HG03108 (cell line): ENCODE data around the gene GRK5.
A peak's percentile ranks its signal among the peaks of the same experiment; 100 is the strongest.

ENCODE experiments used
- ATAC-seq: cut with Tn5 transposase; IDR thresholded peaks from one replicate; pipeline ENCODE4 v1.9.1; 2021; ENCODE audit warnings: moderate library complexity; ENCODE audit not compliant: unreplicated experiment

GRK5 gene

DNA sequence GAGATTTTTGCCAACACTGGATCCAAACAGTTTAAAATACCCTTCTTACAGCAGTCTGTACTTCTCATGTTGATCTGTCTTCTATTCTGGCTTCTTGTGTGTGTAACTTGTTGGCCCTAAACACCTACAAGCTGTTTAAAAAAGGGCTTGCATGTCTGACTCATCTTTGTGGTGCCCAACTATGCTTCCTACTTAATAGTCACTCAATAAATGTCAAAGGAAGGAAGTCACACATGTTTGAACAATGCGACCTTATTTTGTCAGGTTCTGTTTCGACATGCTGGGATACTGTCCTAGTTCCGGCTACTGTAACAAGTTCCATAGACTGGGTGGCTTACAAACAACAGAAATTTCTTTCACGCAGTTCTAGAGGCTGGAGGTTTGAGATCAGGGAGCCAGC is 9.4 kb upstream of the GRK5 start:
- no peak for ATAC-seq

DNA sequence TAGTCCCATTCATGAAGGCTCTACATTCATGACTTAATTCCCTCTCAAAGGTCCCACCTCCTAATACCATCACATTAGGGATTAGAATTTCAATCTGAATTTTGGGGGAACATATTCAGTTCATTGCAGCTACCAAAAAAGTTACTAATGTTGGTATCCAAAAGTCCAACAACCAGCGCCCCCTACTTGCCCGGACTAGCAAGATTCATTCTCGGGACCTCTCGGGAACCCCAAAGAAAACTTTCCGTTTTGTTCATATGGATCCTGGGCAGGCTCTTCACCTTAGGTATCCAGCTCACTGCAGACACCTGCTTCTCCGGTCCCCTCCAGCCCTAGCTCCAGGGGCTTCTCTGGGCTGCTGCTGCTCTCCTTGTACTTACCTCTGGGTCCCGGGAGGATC is 8.9 kb upstream of the GRK5 start:
- no peak for ATAC-seq

DNA sequence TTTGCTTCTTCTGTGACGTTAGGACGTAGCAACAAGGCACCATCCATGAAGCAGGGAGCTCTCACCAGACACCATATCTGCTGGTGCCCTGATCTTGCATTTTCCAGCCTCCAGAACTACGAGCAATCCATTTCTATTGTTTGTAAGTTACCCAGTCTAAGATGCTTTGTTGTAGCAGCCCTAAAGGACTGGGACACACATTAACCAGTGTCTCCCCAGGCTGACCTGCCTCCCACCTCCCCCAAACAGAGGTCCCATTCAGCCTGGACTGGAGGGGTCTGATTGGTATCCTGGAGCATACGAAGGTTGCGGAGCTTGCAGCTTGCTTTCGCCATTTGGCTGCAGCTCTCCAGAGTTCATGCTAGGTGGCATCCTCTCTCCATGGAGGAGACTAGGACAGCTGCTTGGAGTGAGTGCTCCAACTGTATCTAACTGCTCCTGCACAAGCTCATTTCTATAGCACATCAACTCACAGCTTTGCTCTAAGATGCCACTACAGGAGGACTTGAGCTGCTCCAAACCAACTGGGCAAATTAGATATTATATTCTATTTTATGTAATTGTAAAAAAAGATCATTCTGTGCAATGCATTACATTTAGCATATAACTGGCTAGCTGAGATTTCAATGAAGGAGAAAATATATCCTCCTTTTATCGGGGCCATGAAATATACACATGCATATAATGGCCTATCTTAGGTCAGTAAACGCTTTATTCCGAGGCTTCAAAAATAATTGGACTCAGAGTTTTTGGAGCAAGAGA is 8.0 kb upstream of the GRK5 start:
- ATAC-seq: no peak

DNA sequence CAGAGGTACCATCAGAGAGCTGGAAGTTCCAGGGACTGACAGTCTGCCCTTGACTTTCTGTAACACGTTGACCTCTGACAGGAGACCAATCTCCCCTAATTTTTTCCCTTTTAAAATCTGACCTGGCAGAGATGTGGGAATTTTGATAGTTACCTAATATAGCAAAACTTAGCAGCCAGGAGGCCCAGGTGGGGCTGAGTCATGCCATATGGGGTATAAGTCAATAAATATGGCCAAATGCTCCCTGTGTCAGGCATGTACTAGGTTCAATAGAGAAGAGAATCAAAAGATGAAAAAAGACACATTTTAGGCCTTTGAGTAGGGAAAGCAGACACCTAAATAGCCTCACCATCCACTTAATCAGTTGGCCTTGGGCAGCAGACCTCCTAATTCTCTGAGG is 6.1 kb upstream of the GRK5 start:
- no peak for ATAC-seq

DNA sequence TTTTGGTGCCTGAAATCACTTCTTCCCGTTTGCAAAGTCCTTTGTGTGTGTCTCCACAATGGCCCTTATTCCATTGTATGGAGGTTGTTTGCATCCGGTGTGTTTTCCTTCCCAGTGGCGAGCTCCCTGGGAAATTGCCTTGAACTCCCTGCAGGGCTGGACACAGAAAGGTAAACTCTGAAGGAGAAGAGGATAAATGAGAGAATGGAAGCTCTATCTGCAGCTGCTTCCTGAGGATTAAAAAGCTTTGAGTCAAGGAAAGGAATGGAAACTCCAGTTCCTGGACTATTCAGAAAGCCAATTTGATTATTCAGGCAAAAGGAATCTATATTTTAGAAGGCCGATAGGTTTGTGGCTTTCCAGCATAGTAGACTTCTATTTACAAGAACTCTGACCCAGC is 4.4 kb upstream of the GRK5 start:
- ATAC-seq: no peak

DNA sequence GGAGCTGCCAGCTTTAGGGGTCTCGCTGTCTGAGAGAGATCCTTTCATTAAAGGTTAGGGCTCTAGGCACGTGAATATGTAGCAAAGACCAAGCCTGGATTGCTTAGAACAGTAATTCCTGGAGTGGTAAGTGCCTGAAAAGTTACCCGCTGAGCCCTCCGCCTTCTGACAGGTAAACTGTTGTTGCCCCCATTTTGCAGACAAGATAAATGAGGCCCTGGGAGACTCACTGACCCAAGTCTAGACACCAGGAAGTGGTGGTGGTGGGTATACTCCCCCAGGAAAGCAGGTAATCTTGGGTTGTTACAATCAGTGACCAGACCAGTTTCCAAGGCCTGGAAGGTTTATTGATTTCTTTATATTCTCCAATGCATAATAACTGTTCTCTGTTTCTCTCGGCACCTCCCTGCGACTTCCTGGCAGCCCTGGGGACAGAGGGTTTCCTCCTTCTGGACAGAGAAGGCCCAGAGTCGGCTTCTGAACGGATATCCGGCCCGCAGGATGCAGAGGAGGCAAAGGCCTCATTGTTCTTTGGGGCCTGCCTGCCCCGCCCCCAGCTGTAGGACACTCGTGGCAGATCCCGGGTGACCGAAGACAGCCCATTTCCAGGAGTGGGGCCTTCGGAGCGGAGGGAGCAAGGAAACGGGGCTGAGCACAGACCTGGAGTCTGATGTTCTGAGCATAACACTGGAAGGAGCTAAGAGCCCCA is 1.3 kb upstream of the GRK5 start:
- no peak for ATAC-seq

DNA sequence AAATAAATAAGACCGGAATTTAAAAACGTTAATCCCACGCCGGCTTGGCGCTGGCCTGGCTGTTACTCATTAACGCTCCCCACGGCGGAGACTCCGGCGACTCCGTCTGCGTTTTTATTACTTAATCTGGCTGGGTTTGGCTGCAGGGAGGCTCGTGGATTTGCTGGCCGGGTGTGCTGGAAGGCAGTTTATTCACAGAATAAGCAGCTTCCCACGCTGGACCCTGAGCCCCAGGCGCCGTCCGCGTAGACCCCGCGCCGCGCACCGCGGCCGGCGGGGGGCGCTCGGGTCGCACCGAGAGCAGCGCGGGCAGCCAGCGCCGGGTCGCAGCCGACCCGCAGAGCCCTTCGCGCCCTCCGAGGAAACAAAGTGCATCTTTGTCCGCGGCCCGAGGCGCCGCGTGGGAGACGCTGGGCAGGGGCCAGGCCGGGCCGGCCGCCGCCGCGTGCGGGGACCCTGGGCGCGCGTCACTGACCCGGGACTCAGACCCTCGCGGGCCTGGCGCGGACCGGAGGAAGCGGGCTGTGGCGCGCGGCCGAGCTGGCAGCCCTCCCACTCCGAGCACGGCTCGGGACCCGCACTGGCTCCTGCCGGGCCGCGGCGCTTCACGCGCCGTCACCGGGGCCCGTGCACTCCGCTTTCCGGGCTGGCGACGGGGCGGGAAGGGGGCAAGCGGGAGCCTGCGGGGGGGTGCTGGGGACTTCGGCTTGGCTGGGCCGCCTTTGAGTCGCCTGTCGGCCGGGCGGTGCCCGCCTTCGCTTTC is 587 bp upstream of the GRK5 start:
- peak; percentile 43 for ATAC-seq

DNA sequence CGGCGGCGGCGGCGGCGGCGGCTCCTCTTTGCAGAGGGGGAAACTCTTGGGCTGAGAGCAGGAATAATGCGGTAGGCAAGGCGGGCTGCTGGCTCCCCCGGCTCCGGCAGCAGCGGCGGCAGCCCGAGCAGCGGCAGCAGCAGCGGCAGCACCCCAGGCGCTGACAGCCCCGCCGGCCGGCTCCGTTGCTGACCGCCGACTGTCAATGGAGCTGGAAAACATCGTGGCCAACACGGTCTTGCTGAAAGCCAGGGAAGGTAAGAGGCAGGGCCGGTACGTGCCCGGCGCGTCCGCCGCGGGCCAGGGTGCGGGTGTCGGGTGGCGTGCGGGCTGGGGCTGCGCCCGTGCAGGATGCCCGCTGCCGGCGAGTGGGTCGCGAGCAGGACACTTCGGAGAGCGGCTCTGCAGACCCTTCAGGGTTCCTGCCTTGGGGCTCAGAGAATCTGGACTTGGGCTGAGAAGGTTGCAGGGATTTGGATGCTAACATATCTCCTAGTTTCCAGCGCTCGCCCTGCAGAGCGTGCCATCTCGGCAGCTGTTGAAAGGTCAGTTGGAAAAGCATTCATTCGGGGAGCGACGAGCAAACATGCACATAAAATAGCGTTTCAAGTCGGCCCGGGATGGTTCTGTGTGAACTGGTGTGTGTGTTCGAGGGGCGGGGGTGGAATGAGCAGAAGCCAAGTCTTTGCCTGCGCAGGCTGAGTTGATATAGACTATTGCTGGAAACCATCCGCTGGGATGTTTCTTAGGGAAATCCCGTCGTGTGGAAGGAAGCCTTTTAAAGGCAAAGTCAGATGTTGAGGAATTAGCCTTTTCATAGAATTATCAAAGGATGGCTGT is 562 bp downstream of the GRK5 start:
- ATAC-seq: peak; percentile 4

DNA sequence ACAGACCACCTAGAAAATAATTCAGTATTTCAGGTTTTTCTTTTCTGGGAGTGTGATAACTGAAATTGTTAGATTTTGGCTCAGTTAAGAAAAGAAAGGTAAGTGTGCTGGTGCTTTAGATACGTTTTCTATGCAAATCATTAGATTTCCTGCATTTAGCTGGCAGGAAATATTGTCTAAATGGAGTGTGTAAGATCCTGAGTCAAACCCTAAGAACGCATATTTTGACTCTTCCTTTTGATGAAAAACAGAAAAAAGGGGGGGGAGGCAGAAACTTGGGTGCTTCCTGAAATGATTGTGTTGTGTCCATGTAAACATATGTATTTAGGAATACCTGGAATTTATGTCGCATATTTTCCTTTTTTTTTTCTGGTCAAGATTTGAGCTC is 1.2 kb downstream of the GRK5 start:
- ATAC-seq: no peak

DNA sequence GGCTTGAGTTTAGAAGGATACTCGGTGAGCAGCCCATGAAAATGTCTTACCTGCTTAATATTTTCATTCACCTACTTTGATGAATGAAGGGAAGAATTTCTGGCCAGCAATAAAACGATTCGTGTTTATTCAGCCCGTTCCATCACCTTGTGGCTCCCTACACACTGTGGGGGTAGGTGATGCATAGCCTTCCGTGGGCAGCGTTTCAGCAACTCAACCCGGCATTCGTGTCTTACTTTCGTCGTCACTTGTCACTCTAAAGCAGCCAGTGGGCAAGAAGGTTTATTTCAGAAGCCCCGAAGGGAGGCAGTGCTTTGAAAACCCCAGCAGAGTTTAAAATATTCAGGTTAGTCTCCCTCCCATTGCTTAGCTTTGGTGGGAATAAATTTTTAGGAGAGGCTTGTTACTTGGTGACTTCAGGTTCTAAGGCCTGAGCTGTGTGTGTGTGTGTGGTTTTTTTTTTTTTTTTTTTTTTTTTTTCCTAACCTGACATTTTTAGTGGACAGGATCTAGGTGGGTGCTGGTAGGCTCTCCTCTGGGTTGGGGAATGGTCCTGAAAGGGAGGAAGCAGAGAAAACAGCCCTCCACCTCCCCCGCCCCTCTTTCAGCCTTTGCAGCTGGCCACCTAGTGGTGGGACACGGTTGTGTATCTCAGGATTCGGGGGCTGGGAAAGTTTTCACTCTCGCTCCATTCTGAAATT is 1.8 kb downstream of the GRK5 start:
- no peak for ATAC-seq

DNA sequence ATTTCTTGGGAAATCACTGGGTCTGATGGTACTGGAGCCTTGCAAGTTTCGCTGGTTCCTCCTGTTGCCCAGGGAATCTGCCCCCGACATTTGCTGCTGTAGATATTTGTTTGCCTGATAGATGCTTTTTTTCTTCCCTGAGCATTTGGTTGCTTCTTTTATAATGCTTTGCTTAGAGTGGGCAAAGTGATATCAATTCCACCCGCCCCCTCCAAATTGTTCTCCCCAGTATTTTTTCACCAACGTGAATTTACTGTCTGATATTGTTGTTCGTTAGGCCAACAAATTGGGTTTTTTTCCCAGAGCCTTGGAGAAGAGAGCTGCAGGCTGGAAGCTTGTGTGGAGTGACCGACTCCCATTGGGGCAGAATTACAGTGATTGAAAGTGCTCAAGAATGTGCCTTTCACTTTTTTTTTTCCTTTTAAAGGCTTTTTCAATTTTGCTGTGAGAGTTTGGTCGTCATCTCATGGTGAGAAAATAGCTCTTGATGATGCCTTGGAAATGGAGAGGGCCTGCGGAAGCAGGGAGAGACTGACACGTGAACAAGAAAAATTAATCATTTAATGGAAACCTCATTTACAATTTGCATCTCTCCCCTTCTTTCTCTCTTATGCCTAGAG is 2.5 kb downstream of the GRK5 start:
- ATAC-seq: no peak

DNA sequence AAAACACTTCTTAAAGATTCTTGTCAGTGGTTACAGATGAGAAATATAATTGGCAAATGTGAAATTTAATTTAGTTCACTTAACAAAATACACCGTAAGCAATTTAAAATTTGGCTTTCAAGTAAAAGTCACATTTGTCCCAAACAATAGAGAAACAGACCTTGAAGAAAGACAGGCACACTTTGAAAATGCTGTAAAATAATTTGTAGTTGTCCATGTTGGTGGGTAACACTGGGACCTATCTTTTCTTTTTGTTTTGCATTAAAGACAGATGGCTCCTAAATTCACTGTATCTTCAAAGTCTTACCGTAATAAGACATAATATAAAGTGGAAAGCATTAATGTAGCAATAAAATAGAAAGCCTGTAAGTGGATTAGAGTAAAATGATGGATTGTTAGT is 3.3 kb downstream of the GRK5 start:
- no peak for ATAC-seq

DNA sequence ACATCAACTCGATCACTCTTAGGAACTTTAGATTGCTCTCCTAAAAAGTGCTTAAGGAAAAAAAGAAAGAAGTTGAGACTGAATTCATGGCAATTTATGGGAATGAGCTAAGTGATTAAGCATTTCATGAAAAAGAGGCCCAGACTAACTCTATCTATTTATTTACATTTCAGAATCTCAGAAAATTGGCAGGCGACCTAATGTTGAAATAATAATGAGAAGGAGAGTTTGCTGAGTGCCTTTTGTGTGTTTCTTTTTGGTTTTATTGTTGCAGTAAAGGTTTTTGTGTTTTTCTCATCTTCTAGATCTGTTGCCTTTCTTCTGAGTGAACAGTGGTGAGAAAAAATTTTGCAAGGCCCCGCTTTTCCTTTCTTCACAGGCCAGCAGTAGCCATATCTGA is 3.8 kb downstream of the GRK5 start:
- ATAC-seq: no peak

DNA sequence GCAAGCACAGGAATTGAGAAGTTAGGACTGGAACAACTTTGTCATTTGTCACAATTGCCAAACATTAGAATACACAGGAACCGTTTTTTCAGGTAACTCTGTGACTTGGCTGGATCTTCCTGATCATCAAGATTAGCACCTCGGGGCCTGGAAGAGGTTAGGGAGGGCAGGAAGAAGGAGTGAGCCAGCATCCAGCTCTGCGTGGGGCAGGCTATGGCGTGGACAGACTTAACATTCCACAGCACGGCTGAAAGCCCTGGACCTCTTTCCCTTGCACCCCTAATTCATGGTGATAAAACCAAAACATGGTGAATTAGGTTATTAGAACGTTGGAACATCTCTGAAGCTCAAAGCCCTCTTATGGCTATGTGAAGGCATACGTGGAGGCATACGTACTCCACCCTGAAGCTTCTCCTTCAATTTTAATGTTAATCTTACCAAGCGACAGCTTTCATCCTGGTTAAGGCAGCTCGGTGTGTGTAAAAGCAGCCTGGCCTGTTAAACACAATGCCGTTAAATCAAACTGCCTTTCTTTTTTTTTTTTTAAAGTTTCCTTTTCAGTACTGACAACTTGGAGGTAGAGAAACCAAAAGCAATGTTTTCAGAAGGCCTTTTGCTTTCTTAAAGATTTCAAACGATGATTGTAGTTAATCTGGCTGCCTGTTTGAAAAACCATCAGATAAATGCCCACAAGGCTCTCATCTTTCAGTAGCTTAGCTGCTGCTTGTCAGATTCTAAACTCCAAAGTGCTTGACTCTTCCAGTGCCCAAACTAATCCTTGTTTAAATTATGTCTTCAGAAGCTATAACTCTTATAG is 4.5 kb downstream of the GRK5 start:
- no peak for ATAC-seq

DNA sequence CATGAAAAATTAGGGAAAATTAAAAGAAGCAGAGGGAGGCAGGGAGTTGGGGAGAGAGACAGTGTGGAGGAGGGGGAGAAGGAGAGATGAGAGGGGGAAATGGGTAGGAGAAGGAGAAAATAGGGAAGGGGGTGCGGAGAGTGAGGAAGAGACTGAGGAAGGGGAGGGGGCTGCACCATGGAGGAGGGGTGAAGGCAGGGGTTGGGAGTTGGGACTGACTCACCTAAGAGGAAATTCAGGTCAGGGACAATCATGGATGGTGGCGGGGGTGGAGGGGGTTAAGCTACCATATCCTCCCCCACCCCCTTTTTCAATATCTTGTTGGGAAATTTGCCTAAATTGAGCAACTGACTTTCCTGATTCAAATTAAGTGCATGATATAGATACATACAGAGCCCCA is 8.0 kb downstream of the GRK5 start:
- no peak for ATAC-seq

DNA sequence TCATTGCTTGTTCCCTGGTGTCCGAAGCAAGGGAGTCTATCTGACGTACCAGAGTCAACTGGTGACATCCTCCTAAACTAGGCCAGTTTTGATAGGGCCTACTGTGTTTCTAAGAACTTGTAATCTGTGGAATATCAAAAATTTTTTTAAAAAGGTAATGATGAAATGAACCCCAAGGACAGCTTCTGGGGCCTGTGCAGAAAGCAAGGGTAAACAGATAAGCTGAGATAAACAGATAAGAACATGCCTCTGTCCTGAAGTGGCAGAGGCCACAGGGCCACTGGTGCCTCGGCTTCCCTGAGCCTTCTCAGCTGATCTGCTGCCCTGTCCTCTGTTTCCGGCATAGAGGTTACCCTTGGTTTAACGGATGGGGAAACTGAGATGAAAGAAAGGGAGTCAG is 8.8 kb downstream of the GRK5 start:
- no peak for ATAC-seq

DNA sequence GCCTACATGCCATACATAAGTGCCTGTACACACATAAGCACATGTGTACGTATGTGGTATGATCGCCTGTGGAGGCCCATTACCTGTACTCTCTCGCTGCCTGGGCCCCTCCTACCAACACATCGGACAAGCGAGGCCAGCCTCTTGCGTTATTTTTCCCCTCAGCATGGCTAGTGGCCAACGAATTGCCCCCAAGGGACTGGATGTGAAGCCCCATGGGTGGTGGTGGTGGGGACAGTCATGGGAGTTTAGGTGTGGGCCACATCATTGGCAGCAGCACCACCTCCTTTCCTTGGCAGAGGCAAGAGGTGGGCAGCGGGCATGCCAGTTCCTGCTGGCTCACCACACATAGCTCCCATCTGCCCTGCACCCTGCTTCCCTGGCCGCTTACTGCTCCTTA is 10.0 kb downstream of the GRK5 start:
- ATAC-seq: no peak

DNA sequence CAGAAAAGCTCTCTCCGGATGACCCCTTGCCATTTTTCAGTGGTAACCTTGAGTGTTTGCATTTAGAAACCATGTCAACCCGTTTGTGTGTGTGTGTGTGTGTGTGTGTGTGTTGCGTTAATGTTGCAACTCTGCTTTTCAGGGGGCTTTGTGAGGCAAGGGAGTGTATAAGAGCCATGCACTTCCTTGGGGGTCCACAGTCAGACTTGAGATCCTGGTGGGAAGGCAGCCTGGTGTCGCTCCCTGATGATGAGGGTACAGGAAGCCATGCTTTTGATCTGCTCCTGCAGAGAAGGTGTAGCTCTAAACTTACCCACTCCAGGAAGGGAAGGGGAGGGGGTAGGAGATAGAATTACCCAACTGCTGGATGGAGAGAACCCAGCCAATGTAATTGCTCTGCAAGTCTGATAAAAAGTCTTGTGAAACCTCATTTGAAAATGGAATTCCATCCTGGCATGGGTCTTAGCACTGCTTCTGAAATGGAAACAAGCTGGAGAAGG is 10.7 kb downstream of the GRK5 start:
- no peak for ATAC-seq

DNA sequence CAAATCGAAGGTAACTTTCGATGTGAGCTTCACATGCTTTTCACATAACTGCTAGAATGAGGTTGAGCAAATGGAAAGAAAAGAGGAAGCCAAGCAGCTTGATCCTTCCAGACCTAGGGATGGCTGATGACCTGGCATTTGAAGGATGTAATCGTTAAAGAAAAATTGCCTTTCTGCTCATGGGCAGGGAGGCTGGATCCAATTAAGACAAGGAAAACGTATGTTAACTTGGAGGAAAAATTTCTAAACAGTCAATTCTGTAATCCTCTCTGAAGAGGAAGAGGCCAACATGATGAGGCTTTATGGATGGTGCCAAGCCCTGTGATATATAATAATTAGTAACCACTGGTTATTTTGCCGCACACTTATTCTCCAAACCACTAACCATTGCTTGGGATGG is 12.5 kb downstream of the GRK5 start:
- no peak for ATAC-seq
